Suprapubic skin (tissue), 4 donors: ENCODE measurements around the gene EEF1AKMT4.

Experiments
- EP300 ChIP-seq: sonication (generic); formaldehyde crosslinking; IDR thresholded peaks from one replicate; pipeline ENCODE4 v1.6.1; 2017; ENCODE audit warnings: antibody characterized with exemption
- POLR2A ChIP-seq, 2 donors: fragments of 450-650 bp; IDR thresholded peaks; one replicate each; pipeline ENCODE4 v1.6.1; 2017; ENCODE audit warnings: antibody characterized with exemption in 2 of 2, mild to moderate bottlenecking in 2 of 2, moderate library complexity in 2 of 2
- POLR2AphosphoS5 ChIP-seq, 3 donors: sonication (generic); formaldehyde crosslinking; IDR thresholded peaks; one replicate each; pipeline ENCODE4 v1.6.1; 2017; ENCODE audit warnings: antibody characterized with exemption in 3 of 3
- TF ChIP-seq, protein P1 (sequence below), 2 donors: fragments of 200-600 bp in 1 of 2; fragments of 450-650 bp in 1 of 2; sonication (generic) in 1 of 2; IDR thresholded peaks; one replicate each; pipeline ENCODE4 v1.5.1; 2016 to 2019; ENCODE audit warnings: antibody characterized with exemption in 2 of 2, mild to moderate bottlenecking in 1 of 2, moderate library complexity in 1 of 2

DNA sequence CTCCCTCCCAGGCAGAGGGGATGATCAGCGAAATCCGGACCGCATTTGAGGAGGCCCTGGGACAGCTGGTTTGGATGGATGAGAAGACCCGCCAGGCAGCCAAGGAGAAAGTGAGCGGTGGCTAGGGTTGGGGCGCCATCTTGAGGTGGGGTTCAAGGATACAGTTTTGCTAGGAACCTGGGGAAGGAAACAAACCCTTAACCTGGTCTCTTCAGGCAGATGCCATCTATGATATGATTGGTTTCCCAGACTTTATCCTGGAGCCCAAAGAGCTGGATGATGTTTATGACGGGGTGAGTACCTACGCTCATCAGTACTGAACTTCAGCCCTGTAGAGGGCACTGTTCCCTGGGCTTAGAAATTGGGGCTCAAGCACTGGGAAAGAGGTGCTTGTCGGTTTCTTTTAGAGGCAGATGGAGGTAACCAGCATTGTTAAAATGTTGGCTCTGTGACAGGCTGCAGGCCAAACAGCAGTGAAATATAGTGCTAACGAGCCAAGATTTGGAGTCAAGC, 40.0 kb downstream of the EEF1AKMT4 start:
- TF ChIP-seq, protein P1, sequence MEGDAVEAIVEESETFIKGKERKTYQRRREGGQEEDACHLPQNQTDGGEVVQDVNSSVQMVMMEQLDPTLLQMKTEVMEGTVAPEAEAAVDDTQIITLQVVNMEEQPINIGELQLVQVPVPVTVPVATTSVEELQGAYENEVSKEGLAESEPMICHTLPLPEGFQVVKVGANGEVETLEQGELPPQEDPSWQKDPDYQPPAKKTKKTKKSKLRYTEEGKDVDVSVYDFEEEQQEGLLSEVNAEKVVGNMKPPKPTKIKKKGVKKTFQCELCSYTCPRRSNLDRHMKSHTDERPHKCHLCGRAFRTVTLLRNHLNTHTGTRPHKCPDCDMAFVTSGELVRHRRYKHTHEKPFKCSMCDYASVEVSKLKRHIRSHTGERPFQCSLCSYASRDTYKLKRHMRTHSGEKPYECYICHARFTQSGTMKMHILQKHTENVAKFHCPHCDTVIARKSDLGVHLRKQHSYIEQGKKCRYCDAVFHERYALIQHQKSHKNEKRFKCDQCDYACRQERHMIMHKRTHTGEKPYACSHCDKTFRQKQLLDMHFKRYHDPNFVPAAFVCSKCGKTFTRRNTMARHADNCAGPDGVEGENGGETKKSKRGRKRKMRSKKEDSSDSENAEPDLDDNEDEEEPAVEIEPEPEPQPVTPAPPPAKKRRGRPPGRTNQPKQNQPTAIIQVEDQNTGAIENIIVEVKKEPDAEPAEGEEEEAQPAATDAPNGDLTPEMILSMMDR (IDR thresholded peaks at IDR 0.05): peak; percentile 32 to 50
- TF ChIP-seq EP300 (no peak), POLR2AphosphoS5 (IDR thresholded peaks at IDR 0.05) (no peak), POLR2A (IDR thresholded peaks at IDR 0.05) (no peak)
